Spleen (tissue), 7 donors: ENCODE measurements around the gene GATD1.

Source experiments
- POLR2A ChIP-seq, 3 donors: fragments of 450-650 bp; IDR thresholded peaks; one replicate each; pipeline ENCODE4 v1.5.1; 2017; ENCODE audit warnings: antibody characterized with exemption in 3 of 3, mild to moderate bottlenecking in 1 of 3
- POLR2AphosphoS5 ChIP-seq, 3 donors: sonication (generic); formaldehyde crosslinking; IDR thresholded peaks; one replicate each; pipeline ENCODE4 v1.5.1; 2017; ENCODE audit warnings: antibody characterized with exemption in 3 of 3
- TF ChIP-seq, protein P1 (sequence below), 11 experiments: fragments of 200-600 bp in 7 of 11; fragments of 450-650 bp in 4 of 11; sonication (generic) in 4 of 11; IDR thresholded peaks in 8 of 11; conservative IDR thresholded peaks in 3 of 11; 1 replicate in 7 of 11; 2 replicates in 4 of 11; pipeline versions ENCODE4 v1.4.0 to v1.8.0; 2016 to 2021; ENCODE audit warnings: antibody characterized with exemption in 11 of 11, inconsistent platforms in 4 of 11, mild to moderate bottlenecking in 1 of 11
- donor health status: DM: no; HTN: no; CAD: no; lungs with moderate emphysema.
- donor health status: DM: no; HTN: no; CAD: no.
- donor health status: DM: no; HTN: no; CAD: no.

DNA sequence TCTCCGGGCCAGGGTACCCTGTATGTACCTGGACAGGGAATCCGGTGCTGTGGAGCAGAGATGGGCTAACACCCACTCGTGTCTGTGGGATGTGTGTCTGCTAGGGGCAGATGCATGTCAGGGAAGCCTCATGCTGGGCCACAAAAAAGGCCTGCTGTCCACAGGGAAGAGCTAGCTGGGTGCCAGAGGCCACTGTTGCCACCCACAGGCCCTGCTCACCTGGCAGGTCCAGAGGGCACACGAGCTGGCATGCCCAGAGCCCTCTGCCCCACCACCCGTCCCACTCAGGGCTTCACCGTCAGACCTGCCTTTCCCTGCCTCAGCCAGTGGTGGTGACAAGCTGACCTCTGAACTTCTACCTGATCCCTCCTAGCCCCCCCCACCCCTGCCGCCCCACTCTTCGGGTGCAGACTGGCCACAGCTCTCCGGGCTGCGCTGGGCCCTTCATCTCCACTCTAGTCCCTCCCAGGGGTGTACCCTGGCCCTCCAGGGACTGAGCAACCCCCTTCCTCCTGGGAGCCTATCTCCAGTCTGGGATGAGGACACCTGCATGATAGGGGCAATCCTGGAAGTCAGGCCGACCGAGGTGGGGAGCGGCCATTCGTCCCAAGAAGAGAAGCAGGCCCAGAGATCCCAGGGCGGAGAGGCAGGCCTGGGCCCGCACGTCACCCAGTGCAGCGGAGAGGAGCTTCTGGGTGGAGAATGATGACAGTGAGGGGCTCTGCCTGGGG, 19.4 kb upstream of the GATD1 start:
- TF ChIP-seq, protein P1, sequence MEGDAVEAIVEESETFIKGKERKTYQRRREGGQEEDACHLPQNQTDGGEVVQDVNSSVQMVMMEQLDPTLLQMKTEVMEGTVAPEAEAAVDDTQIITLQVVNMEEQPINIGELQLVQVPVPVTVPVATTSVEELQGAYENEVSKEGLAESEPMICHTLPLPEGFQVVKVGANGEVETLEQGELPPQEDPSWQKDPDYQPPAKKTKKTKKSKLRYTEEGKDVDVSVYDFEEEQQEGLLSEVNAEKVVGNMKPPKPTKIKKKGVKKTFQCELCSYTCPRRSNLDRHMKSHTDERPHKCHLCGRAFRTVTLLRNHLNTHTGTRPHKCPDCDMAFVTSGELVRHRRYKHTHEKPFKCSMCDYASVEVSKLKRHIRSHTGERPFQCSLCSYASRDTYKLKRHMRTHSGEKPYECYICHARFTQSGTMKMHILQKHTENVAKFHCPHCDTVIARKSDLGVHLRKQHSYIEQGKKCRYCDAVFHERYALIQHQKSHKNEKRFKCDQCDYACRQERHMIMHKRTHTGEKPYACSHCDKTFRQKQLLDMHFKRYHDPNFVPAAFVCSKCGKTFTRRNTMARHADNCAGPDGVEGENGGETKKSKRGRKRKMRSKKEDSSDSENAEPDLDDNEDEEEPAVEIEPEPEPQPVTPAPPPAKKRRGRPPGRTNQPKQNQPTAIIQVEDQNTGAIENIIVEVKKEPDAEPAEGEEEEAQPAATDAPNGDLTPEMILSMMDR (IDR thresholded peaks at IDR 0.05 in 8 of 11, conservative IDR thresholded peaks at IDR 0.05 in 3 of 11), result no peak
- TF ChIP-seq POLR2A (IDR thresholded peaks at IDR 0.05) (no peak), POLR2AphosphoS5 (IDR thresholded peaks at IDR 0.05) (no peak)
